ENCODE results near the gene ADCY1.
"Not testable (repeated sequence)": the region's sequence is repeated elsewhere in the genome, so short reads cannot be mapped to it uniquely, and the experiment has no call there.

ADCY1 gene

DNA sequence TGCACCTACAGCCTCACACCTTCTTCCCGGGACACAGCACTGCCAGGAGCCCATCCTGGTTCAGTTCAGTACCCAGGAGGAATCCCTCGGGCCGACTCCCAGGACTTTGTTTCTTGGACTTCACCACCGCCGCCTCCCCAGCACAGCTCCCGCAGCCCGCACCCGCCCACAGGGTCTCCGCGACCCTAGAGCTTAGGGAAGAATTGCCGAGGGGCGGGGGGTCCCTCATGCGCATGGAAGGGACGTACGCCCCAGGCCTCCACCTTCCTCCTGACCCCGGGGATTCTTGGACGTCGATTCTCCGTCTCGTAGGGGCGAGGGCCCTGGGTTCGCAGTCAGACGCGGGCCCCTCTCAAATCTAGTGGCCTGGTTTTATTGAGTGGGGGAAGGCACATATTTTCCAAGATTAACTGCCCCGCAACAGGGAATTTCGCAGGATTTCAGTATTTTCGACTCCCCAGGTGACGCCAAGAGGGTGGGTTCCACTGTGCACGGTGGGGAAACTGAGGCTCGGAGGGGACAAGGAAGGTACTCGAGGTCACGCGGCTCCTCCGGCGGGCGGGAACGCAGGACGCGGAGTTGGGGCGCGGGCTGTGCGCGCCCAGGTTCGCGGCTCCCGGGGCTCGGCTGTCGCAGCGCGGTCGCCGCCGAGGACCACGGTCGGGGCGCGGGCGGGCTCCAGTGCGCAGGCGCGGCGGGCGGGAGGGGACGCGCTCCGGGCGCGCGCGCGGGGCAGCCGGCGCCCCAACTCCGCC is at the start of gene ADCY1:
Gene ADCY1 (plus strand): TSS at position 708 of the 755 bp plus-strand sequence. CDS start 176 bp downstream, outside the sequence.
- DNase-seq (ENCODE audit: low read depth in 2 of 2) = no peak

- no peak for DNase-seq (ENCODE audit: low read depth in 2 of 2)
These were observed 49.7 kb upstream of the ADCY1 start for GRCh38 chr7:45524445-45524844.

DNA sequence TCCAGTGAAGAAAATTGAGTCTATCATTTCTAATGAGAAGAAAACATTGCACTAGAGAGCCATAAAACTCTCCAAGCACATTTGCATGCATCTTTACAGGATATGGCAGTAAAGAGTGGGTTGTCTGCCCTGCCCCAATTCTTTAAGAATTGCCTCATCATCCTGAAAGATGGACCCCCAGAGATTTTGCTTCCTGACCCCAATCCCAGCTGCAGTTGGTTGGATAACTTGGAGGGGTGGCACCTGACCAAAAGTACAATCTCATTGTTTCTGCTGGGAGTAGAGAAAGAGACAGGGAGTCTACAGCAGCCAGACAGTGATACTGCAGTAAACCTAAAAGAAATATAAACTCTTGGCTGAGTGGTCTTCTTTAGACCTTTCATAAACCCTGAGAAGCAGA is 49.1 kb upstream of the ADCY1 start:
- no peak for DNase-seq (ENCODE audit: low read depth in 2 of 2)

DNA sequence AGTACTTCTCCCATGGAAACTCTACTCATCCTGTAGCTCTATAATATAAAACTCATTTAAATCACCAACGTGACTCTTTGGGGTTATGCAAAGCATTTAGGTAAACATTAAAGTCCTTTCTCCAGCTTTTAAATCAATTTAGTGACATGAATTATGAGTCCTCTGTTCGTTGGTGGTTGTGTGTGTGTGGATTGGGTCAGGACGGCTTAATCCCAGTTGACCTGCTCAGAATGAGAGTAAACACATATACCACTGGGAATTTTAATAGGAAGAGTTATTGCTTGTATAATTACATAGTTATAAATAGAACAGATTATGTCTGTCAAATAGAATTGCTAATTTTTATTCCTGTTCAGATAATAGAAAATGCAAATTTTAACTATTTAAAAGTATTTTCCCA is 30.7 kb upstream of the ADCY1 start:
- DNase-seq (ENCODE audit: low read depth in 2 of 2) = no peak

DNA sequence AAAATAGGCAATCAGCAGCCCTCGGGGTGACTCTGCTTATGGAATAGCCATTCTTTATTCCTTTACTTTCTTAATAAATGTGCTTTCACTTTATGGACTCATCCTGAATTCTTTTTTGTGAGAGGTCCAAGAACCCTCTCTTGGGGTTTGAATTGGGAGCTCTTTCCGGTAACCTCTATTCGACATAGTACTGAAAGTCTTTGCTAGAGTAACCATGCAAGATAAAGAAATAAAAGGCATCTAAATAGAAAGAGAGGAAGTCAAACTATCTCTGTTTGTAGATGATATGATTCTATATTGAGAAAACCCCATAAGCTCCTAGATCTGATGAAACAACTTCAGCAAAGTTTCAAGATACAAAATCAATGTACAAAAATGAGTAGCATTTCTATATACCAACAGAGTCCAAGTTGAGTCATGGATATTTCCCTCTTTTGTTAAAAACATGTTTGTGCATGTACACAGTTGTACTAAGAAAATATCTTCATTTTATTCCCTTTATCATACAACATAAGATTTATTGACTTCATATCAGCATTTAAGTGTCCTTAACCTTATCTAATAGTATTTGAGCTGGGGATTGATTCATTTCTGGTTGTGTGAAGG is 29.0 kb upstream of the ADCY1 start:
- not testable (repeated sequence) for DNase-seq (ENCODE audit: low read depth in 2 of 2)

GRCh38 chr7:45548917-45549316 is 25.3 kb upstream of the ADCY1 start:
- DNase-seq (ENCODE audit: low read depth in 2 of 2) = not testable (repeated sequence)

GRCh38 chr7:45563401-45563800 is 10.8 kb upstream of the ADCY1 start:
- DNase-seq (ENCODE audit: low read depth in 2 of 2) = no peak

DNA sequence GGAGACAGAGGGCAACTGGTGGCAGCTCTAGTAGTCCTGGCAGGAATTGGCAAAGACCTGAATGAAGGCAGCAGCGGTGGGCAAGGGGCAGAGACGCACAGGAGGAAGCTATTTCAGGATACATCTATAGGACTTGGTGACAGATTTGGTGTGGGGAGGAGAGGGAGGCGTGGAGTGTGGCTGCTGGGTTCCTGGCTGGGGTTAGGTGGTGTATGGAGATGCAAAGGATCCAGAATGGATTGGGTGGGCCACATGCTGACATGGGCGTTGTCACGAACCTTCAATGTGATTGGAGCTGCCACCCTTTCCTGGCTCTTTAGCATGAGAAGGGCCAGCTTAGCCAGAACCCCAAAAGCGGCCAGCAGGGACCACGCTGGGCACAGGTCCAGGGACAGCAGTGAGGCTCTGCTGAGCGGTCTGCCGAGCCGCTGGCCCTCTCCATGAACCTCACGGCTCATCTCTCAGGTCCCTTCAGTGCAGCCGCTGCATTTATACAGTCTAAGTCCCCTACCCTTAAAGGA is 10.2 kb upstream of the ADCY1 start:
- no peak for DNase-seq (ENCODE audit: low read depth in 2 of 2)

GRCh38 chr7:45564485-45564884 is 9.7 kb upstream of the ADCY1 start:
- DNase-seq (ENCODE audit: low read depth in 2 of 2) = no peak

GRCh38 chr7:45564886-45565455 is 9.2 kb upstream of the ADCY1 start:
- DNase-seq (ENCODE audit: low read depth in 2 of 2) = no peak

- DNase-seq (ENCODE audit: low read depth in 2 of 2) = no peak
These were observed 7.8 kb upstream of the ADCY1 start for GRCh38 chr7:45566386-45566785.

- no peak for DNase-seq (ENCODE audit: low read depth in 2 of 2)
These were observed 7.2 kb upstream of the ADCY1 start for GRCh38 chr7:45566961-45567360.

GRCh38 chr7:45567713-45568112 is 6.5 kb upstream of the ADCY1 start:
- DNase-seq (ENCODE audit: low read depth in 2 of 2) = no peak

DNA sequence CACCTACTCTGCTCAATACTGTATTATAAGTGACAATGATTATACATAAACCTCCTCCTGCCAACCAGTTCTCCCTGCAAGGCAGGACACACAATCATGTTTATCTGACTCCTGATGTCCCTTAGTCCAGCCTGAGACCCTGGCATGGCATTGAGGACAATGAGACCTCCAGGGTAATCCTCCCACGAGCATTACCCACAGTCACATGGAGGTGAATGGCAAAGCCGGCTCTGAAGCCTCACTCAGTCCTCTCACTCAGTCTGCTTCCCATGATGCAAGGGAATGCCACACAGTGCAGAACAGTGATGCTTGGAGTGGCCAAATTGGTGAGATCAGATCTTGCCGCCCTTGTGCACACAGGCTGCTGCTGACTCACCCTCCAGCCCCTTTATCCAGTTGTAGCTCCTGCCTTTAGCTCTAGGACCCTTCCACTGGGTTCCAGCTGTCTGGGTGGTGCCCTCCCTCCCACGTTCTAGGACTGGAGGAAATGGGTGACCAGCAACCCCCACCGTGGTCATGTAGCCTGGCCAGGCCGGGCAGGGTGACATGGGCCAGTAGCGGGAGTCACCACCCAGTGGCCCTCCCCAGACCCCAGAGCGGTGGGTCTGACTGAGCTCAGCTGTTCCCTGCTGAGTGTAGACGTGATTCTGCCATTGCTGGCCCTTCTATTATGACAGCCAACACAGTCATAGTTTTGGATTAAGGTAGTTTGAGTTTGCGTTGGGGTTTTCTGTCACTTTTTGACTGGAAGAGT is 5.5 kb upstream of the ADCY1 start:
- no peak for DNase-seq (ENCODE audit: low read depth in 2 of 2)

- DNase-seq (ENCODE audit: low read depth in 2 of 2) = no peak
These were observed 4.9 kb upstream of the ADCY1 start for GRCh38 chr7:45569290-45569685.

DNA sequence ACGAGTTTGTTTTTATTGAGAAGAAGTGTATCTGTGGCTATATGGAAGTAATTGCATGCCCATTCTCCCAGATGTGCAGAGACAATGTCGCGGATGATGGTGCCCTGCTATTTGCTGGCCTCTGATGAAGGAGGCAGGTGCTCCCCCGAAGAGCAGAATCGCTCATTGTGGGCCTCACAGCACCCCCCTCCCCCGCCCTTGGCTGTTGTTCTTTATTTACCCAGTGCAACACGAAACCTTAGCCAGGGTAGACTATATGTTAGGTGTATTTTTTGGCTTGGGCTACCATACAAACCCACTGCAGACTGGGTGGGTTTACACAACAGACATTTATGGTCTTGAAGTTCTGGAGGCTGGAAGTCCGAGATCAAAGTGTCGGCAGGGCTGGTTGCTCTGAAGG is 3.4 kb upstream of the ADCY1 start:
- no peak for DNase-seq (ENCODE audit: low read depth in 2 of 2)

DNA sequence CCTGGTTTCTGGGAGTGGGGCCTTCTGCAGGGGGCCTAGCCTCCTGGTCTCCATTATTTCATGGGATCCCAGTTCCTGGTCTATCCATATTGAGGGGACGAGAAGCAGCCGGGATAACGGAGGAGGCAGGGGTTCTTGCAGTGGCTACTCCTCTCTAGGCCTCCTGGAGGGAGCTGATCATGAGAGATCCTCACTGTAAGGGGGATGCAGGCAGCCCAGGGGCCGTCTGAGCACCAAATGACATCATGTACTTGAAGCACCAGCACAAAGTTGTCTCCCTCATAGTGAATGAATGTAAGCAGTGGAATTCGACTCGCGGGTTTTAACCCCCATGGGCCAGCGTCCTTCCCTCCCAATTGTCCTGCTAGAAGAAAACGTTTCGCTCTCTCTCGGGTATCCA is 964 bp upstream of the ADCY1 start:
- DNase-seq (ENCODE audit: low read depth in 2 of 2) = no peak

DNA sequence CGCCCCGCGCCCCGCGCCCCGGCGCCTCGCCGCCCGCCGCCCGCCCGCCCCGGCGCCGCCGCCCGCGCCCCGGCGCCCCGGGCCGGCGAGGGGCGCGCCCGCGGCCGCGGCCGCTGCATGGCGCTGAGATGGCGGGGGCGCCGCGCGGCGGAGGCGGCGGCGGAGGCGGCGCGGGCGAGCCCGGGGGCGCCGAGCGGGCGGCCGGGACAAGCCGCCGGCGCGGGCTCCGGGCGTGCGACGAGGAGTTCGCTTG is 174 bp downstream of the ADCY1 start:
- DNase-seq (ENCODE audit: low read depth in 2 of 2) = no peak

DNA sequence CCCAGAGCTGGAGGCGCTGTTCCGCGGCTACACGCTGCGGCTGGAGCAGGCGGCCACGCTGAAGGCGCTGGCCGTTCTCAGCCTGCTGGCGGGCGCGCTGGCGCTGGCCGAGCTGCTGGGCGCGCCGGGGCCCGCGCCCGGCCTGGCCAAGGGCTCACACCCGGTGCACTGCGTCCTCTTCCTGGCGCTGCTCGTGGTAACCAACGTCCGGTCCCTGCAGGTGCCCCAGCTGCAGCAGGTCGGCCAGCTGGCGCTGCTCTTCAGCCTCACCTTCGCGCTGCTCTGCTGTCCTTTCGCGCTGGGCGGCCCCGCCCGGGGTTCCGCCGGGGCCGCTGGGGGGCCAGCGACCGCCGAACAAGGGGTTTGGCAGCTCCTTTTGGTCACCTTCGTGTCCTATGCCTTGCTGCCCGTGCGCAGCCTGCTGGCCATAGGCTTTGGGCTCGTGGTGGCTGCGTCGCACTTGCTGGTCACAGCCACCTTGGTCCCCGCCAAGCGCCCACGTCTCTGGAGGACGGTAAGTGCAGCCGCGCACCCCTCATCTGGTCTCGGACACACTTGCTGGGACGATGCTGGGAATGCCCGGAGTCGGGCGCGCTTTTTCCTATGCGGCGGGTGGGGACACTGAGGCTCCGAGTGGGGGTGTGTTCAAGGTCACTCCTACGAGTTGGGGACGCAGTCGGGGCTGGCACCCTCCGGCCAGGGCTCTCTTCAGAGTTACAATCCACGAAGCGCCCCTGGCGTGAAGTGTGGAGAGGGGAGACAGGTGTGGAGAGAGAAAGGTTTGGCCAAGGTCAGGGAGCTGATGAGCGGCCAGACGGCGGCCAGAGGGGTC is 717 bp downstream of the ADCY1 start:
- no peak for DNase-seq (ENCODE audit: low read depth in 2 of 2)

DNA sequence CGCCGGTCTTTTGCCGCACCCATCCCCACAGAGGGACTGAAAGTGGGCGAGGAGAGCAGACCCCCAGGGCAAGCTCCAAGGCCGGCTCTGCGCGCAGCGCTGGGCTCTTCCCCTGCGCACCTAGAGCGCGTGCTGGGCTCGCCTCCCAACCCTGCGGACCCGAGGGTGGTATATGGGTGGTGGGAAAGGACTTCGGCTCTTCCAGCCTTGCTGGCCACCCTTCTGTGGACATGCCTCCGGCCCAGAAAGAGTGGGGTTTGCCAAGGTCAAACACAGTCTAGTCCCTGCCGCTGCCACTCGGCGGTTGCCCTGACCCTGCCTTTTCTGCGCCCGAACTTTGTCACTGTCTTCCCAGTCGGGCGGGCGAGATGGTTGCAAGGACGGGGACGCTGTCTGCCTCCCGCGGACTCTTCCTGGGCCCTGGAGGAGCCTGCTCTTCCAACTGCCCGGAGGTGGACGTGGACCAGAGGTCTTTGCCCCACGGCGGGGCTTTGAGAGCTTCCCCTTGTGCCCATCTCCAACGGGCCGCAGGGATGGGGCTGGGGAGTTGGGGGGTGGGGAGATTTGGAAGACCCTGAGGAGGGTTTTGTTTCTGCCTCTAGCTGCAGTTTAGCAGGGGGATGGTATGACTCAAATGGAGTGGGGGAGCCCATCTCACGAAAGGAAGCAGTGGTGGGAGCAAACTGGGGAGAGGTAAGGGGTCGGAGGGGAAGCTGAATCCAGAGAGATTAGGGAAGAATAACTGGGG is 1.5 kb downstream of the ADCY1 start:
- DNase-seq (ENCODE audit: low read depth in 2 of 2) = no peak

Measured in stimulated activated CD8-positive, alpha-beta memory T cell treated with anti-CD3 and anti-CD28 coated beads, Interleukin-2, amount 100 ng/mL, for 1 hour (primary cell).